ENCODE data around the gene PRKCH.

- TF ChIP-seq POLR2AphosphoS5 (IDR thresholded peaks at IDR 0.05; ENCODE audit: borderline replicate concordance, low read depth, low read length) (no peak), EZH2 (IDR thresholded peaks at IDR 0.05) (no peak)
Observed at GRCh38 chr14:61525293-61526011, 204.1 kb downstream of the PRKCH start.

Measured in SK-N-MC (cell line).